Fibroblast of skin of right biceps (primary cell): ENCODE measurements around the gene EPHA4.

Experiments
- DNase-seq: peaks from one replicate; pipeline ENCODE4 v3.0.0-alpha.2; 2013

The EPHA4 gene

DNA sequence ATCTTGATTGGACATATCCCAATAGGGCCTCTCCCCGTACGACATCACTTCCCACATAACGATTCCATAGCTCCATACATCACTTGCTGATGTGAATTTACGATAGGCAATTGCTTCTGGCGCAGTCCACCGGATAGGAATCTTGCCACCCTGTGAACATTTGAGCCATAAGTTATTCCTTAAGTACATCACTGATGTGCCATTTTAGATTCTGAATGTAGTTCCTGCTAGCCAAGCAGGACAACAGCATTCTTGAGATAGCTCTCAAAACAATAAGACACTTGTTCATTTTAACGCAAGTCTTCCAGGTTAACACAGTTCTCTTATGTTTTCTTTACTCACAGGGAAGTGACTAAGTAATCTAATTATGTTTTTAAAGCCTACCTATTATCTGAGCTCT is 138.0 kb downstream of the EPHA4 start:
- DNase-seq = no peak

DNA sequence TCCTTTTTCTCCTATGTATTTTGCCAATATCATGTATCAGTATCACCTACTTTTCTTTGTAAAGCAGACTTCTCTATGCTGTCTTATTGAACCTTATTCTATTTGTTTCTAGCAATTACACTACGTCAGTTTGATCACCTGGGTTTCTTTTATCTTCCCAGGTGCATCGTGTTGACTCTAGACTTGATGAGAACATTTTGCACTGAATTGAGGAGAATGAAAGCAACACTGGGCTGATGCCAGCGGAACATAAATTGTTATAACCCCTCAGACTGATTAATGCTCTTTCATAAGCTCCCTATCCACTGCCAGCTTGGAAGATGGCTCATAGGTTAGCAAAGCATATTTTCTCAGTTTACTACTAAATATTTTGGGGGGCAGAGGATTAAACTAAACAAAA is 140.6 kb downstream of the EPHA4 start:
- no peak for DNase-seq

DNA sequence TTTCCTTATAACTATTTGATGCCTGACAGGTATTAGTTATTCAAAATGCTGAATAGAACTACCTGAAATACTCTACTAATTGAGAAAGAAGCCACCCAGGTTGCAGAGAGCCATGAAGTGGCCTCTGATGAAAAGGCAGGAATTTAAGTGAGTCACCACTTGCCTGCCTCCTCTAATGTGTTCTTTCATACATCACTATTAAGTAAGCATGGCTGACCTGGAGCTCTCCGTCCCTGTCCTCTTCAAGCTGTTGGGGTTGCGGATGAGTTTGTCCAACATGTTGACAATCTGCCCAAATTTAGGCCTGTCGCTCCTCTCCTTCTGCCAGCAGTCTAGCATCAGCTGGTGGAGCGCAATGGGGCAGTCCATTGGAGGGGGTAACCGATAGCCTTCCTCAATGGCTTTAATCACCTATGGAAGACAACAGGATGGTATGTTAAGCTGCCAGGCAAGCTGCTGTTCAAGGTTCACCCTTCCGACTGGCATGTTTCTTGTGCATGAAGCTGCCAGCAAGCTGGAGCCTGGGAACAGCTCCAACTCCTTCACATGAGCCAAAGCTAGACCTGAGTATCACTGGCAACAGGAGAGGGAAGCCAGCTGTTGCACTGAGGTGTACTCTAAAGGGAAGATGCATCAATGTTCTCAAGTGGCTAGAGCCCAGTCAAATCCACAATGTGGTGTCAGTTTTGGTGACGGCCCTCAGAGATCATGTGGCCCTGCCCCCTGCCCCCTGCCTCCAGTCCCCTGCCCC is 142.2 kb downstream of the EPHA4 start:
- DNase-seq = peak; percentile 38

DNA sequence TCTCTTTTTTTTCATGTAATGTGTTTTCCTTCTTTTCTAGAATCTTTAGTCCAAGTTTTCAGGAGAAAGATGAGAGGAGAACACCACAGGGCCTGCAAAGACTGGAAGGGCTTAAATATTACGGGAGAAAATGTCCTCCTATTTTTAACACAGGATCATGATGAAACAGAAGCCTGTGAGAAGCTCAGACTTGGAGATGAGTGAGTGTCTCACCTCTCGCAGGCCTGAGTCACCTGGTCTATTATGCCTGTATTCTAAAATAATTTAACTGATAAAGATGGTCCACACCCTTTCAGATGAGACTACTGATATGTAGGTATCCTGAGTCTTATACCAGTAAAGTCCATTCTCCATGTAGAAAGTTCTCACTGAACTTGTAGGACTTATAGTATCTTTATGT is 143.2 kb downstream of the EPHA4 start:
- no peak for DNase-seq

DNA sequence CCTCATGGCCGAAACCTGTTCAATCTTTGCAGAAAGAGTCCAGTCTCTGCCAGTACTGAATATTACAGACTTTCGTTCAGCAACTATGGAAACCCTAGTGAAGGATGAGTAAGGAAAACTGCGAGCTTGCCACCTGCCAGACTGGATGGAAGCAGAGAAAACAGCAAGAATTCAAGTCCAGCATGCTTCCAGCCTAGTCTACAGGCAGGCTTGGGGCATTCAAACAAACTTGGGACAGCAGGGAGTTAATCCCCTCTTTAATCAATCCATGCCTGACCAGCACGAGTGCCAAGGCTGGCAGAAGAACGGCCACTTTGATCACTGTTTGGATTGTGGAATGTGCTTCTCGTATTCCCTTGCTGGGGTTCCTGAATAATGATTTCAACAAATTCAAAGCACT is 145.2 kb downstream of the EPHA4 start:
- no peak for DNase-seq

DNA sequence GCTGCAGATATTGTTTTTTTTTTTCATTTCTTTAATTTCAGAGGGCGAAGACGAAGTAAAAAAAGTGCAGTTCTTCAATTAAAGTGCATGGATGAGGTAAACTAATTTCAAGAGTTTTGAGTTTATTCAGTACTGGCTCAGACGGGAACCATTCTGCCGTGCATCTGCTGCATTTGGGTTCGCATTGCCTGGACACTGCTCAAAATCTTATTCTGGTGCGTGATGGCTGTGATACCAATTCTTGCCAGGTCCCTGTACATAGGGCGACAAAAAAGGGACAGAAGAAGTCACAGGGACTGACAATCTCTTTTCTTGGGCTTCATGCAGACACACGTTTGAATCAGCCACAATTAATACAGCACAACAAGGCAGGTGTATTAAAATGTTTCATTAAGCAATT is 146.2 kb downstream of the EPHA4 start:
- DNase-seq = no peak

DNA sequence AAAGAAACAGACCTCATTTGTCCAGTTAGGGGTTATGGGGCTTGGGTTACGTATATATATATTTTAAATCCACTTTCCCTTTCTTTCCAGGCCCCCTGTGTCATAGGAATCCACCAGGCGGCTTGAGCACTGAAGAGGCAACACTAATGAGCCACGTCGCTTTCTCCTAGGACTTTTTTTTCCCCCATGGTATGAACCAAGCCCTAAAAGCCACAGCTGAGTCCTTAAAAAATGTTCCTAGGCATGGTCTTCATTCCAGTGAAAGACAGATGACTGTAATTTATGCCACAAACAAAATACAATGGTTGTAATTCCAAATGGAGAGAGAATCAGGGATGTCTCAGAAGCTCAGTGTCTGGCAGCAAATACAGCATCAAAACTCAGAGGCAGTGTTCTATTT is 146.8 kb downstream of the EPHA4 start:
- DNase-seq = no peak

DNA sequence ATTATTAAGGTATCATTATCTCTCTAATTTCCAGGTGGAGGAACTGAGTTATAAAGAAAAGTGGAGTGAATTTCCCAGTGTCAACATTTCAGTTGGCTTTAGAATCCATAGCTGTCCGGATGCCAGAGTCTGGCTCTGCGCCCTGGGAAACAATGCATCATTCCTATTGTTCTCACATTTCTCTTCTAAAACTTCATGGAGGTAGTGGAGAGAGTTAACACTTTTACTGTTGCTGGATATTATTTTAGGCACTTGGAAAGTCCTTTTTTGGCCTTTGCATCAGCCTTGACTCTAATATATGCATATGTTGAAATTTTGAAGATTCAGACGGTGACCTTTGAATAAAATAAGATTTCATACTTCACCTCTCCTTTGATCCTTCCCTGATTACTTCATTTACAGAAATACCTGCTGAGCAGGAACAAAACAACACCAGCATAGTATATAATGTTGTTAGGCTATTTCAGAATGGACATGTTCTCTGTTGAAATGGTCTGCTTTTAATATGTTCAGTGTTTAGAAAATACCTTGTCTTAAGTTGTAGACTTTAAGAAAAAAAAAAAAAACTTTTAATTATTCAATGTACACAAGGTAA is 148.8 kb downstream of the EPHA4 start:
- peak; percentile 29 for DNase-seq

DNA sequence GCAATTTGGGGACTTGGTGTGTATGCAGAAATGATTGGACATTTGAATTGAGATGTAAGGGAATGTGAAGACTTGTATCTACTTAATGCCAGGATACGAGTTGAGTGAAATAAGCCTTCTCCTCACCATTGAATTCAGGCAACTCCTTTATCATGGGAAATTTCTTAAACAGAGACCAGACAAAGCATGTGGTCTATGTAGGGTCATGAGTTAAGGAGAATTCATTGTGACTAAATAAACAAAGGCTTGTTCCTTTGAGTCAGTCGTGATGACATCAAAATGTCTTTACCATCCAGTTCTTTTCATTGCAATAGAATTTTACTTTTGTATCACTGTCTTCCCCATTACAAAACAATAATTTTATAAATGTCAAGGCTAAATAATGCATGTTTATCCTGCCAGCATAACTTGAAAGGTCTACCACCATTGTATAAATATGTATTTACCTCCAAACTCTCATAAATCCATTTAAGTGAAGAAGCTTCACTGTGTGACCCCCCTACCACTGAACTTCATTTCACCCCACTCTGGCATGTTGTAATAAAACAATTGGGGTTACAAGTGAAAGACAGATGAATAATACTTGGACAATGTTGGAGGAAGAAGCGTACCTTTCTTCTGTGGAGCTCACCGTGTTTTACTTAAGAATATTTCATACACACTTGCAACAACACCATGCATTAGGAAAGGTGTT is 149.4 kb downstream of the EPHA4 start:
- DNase-seq = no peak

DNA sequence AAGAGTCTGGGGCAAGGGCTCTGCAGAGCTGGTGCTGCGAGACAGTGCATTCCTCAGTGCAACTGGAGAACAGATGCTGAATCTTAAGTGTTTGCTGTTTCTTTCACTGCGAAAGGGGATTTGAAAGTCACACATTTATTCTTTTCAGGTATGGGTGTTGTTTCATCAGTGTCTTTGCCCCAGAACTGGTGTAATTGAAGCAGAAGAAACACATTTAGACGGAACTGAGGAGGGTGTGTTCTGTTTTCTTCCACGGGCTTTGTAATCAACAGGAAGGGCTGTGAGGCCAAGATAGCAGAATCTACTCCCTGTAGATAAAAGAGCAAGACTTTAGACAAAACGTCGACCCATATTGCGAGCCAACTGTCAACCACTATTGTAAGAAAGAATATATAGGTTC is 151.9 kb downstream of the EPHA4 start:
- no peak for DNase-seq

DNA sequence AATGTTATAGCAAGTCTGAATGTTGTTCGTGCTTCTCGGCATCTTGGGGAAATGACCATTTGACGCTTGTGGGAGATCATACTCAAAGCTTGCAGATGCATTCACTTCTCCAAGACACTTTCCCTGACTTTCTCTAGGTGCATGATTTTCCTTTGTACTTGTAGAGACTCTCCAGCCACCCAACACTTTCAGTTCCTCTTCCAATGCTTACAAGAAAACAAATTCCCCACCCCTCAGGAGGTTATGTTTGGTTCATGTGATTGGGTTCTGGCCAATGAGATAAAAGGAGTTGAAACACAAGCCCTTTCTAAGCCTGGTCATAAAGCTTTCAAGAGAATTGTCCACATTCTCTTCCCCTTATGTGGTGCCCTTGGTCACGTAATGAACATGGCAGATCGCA is 156.3 kb downstream of the EPHA4 start:
- DNase-seq = no peak

DNA sequence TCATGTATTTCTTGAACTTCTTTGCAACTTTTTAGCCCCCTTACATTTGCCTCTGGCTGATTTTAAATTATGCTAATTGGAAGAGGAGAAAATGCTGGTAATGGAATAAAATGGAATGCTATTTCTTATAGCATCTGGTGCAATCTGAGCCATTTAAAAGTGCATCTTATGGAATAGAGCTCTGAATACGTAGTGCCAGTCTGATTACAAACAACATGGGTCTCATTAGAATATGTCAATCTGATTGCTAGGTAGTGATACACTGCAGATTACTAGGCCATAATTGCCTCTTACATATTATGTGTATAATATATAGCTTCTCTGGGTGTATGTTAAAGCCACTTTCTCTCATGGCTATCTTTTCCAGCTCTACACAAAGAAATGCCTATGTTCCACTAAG is 159.1 kb downstream of the EPHA4 start:
- no peak for DNase-seq

DNA sequence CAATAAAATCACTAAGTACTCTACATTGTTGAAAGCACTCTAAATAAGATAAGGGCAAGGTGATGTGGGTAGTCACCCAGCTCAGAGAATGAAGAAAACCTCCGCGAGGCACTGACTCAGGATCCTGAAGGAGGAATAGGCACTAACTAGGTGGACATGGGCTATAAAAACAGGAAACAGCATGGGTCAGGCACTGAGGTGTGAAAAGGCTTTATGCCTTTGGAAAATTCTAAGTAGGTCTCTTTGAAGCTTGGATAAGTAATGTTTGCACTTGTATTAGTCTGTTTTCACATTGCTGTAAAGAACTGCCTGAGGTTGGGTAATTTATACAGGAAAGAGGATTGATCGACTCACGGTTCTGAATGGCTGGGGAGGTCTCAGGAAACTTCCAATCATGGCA is 161.6 kb downstream of the EPHA4 start:
- no peak for DNase-seq

DNA sequence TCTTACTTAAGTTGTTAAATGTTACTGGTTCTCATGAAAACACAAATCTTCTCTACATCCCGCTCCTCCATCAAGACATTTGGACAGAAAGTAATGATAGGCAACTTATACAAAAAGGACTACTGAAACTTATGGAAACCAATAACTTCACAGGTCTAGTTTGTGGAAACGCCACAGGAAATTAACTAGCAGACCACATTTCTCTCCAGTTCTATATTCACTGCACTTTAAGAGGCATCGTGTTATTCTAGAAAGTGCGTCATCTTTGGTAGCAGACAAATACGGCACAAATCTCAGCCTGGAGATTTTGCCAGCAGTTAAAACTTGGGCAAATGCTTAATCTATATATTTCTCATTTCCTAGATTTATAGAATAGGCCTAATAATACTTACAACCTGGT is 164.3 kb downstream of the EPHA4 start:
- DNase-seq = no peak

DNA sequence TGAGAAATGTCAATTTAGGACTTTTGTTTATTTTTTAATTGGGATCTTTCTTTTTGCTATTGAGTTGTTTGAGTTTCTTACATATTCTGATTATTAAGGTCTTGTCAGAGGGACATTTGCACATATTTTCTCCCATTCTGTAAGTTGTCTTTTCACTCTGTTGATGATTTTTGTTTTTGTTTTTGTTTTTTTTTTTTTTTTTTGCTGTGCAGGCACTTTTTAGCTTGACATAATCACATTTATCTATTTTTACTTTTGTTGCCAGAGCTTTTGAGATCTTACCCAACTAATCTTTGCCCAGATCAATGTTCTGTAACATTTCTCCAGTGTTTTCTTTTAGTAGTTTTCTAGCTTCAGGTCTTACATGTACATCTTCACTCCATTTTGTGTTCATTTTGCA is 166.6 kb downstream of the EPHA4 start:
- no peak for DNase-seq

DNA sequence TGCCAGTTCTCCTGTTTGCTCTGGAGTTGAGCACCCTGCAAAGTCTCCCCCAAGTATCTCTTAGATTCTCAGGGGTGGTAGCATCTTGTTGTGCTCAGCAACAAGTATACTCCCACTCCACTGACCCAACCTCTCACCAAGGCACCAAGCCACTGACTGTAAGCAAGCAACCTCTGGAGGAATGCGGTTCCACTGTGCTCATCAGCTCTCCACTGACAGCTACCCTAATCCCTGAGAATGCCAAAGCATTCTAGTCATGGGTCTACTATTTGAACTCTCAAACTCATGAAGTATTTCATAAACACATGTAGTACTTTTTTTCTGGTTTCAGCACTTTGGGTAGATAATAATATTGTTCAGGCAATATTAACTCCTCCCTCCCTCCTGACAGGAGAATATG is 170.0 kb downstream of the EPHA4 start:
- DNase-seq = peak; percentile 57

DNA sequence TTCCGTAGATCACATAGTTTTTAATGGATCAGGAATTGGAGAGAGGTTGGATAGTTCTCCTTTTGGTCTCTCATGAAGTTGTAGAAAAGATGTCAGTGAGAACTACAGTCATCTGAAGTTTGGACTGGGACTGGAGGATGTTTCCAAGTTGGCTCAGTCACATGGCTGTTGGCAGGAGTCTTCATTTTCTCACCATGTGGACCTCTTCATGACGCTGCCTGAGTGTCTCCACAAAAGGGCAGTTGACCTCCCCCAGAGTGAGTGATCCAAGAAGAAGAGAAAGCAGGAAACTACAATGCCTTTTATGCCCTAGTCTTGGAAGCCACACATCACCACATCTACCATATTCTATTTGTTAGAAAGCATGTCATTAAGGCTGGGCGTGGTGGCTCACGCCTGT is 171.7 kb downstream of the EPHA4 start:
- DNase-seq = no peak

DNA sequence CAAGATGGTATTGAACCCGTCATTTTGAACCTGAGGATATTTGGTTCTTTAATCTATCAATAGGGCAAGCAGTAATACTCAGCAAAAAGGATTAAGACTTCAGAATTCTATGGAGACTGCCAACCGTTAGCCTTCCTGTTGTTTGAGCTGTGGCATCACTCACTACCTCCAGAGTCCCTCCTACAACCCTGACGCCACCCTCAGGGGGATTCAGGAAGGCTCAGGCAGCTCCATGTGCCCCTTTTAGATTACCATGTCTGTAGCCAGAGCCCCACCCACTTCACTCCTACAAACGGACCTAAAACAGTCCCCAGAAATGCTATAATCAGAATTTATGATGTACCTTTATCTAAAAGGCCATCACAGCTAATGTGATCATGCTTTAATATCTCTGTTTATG is 172.9 kb downstream of the EPHA4 start:
- DNase-seq = no peak

DNA sequence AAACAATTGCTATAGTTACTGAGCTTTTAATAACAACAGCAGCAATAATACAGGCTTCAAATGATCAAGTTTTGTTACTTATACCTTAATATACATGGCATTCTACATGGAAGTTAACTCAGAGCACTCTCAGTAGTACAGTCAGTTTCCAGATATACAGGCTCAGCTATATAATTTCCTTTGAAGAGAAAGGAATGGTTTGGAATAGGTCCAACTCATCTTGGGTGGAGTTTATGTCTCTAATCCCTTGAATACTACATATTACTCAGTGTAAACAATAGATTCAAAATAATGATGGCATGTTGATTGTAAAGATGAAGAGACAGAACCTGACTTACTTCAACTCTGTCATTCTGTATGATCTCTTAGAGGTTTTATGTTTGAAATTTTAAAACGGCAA is 174.9 kb downstream of the EPHA4 start:
- no peak for DNase-seq

DNA sequence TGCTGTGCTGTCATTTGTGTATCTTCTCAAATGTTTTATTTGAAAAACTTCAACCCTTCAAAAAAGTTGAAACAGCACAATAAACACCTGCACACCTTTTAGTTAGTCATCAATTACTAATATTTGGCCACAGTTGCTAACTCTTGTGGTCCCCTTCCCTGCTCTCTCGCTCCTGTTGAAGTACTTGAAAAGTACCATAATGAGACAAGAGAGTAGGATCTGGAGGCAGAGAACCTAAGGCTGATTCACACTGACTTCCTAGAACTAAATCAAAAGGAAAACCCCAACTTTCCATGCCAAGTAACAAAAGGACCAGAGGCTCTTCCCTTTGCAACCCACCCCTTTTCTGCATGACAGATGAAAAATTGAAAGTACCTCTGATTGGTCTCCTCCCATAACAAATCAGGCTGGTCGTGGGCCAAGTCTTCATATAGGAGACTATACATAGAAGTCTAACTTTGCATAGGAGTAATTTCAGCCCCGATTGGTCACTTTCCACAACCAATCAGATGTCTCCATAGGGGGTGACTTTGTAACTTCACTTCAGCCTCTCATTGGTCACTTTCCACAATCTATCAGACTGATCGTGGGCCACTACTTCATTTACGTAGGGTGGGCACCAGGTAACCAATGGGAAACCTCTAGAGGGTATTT is 179.7 kb downstream of the EPHA4 start:
- no peak for DNase-seq

DNA sequence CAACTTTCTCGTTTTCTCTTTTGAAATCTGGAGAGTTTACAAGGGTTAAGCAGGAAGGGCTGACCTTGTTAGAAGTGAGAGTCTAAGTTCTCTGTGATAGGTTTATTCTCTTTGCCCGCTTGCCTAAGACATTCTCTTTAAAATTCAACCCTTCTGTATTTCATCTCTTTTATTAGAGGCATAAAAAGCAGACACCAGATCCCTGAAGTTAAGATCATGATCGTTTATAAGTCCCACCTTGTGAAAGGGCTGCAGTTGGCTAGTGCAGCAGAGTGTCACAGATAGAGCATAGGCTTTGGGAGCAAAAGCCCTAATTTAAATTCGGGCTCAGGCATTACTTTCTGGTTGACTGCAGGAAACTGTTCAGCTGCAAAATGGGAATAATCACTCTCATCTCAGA is 181.2 kb downstream of the EPHA4 start:
- no peak for DNase-seq

DNA sequence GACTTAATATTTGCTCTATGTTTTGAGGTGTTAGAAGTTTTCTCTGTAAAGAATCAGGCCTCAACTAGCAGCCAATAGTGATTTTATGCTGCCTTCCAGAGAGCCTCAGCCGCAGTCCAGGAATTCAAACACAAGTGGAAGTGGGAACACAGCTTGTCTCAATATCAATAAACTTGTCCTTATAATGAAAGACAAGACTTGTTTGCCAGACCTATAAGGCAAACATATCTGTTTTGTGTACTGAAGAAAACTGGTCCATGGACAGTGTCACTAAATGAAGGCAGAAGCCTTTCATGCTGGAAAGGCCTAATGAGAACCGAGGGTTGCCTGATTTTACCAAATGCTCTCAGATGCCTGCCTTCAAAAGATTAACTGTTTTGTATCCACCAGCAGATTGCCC is 182.2 kb downstream of the EPHA4 start:
- DNase-seq = no peak

DNA sequence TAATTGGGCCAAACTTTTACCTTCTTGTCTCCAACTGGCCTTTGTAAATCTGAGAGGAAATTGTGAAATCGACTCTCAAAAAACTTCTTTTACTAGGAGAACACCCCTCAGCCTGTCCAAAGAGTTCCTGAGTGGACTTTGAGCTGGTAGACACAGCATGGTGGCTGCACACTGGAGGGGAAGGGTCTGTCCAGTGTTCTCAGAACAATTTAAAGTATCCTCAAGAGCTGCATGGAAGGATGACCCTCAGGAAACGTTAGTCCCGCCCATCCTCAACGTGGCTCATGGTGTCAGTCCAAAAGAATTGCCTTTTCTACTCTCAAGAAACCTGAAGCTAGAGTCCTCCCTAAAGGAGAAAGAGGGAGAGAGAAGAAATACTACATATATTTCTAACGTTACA is 182.7 kb downstream of the EPHA4 start:
- DNase-seq = no peak

DNA sequence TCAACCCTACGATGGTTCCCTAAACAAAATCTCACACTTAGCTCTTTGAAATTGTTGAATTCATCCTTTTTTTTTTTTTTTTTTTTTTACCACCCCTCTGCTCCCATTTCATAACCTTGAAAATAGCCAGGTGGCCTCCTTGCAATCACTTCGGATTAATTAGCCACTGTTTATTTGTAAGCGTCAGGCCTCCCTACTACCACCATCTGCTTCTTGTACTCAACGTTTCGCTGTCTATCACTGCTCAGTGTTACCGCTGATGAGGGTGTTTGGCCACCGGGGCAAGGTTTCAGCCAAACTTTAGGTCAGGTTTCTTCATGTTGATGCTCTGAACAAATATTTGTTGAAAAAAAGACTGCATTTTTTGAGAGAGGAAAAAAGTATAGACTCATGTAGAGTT is 183.2 kb downstream of the EPHA4 start:
- no peak for DNase-seq
